ENCODE measurements around the gene MARCHF10. TPM values are rescaled to one million over a fixed set of nuclear protein-coding genes. Genes with fewer than 3 reads are reported as not detected.

Gene MARCHF10
- total and polyA plus RNA-seq, 9 of the 15 experiments (the other 6 are each of a cell fraction or from before 2014, with no cell fraction given), result not detected

- no peaks in the 10 kb centered on the region; the same call in 1 of the 2 replicates for H4K20me1 ChIP-seq (replicated peaks; ENCODE audit: control insufficient read depth, insufficient read depth, low read length)
- ChIA-PET POLR2A (no interaction called here), CTCF (ENCODE audit: low intra/inter-chr PET ratio) (no interaction called here)
- no peaks in the 10 kb centered on the region for H3K9me1 ChIP-seq (ENCODE audit: control insufficient read depth, insufficient read depth, low read length)
- no peak overlapping the region for H3K27ac ChIP-seq (ENCODE audit: extremely low read depth, low read depth, low read length)
- no TSS peak for BruUV-seq (replicated peaks)
- FAIRE-seq, result no peak
- in situ Hi-C loops (cut with MboI), result no loop called here
- H3K9me3 ChIP-seq (replicated peaks; ENCODE audit: control insufficient read depth, insufficient read depth, low read depth, low read length), result no peaks in the 10 kb centered on the region
- H3K4me1 ChIP-seq (replicated peaks in 1 of 2; ENCODE audit: control insufficient read depth in 2 of 2, insufficient read depth in 2 of 2, low read length in 2 of 2), result no peaks in the 10 kb centered on the region
- H2AFZ ChIP-seq (ENCODE audit: low read depth, low read length), result no peak overlapping the region
- 2% methylated on average over 11 of the region's 12 CpGs for WGBS (ENCODE audit: insufficient coverage, low coverage, missing lambda C conversion rate)
- intact Hi-C loops (cut with micrococcal nuclease), result no loop called here
- TF ChIP-seq HMGXB4 (CRISPR knock-in tag; IDR thresholded peaks at IDR 0.05) (no peak), ATF2 (CRISPR knock-in tag; IDR thresholded peaks at IDR 0.05) (no peak), NUFIP1 (IDR thresholded peaks at IDR 0.05; ENCODE audit: partially characterized antibody) (no peak), TAL1 (IDR thresholded peaks at IDR 0.05) (no peak), DDX20 (tag; IDR thresholded peaks at IDR 0.05; ENCODE audit: low read depth) (no peak), ASH1L (IDR thresholded peaks at IDR 0.05; ENCODE audit: borderline replicate concordance, low read depth, partially characterized antibody) (no peak), RAD21 (CRISPR knock-in tag; conservative IDR thresholded peaks at IDR 0.05 in 1 of 2, IDR thresholded peaks at IDR 0.05 in 1 of 2) (no peak), POLR3A (IDR thresholded peaks at IDR 0.05; ENCODE audit: borderline replicate concordance, extremely low read depth, insufficient read depth, insufficient read length) (no peak), BDP1 (IDR thresholded peaks at IDR 0.05; ENCODE audit: insufficient read depth, insufficient read length) (no peak), USF1 (CRISPR knock-in tag; IDR thresholded peaks at IDR 0.05) (no peak), ZNF584 (CRISPR knock-in tag; IDR thresholded peaks at IDR 0.05; ENCODE audit: low read depth) (no peak), ZNF143 (CRISPR knock-in tag; IDR thresholded peaks at IDR 0.05) (no peak), ZNF696 (CRISPR knock-in tag; conservative IDR thresholded peaks at IDR 0.05) (no peak)
- no peaks in the 10 kb centered on the region for H3K36me3 ChIP-seq (ENCODE audit: control insufficient read depth, insufficient read depth, low read length)
- ATAC-seq, result no peak
- H3K27me3 ChIP-seq (ENCODE audit: control insufficient read depth in 2 of 2, insufficient read depth in 2 of 2, low read length in 2 of 2), result peaks cover 23 to 40% of the 10 kb centered on the region in 2 experiments; a peak in 4 of 5 replicates
- no peak overlapping the region for H3K9ac ChIP-seq (ENCODE audit: insufficient read depth in 1 of 2, low read depth in 2 of 2, low read length in 2 of 2)
- no peak overlapping the region for H3K4me2 ChIP-seq (ENCODE audit: insufficient read depth, low read length)
- DNase-seq (ENCODE audit: extremely low read depth in 1 of 4, low spot score in 3 of 4), result no peak
- no peak overlapping the region for H3K4me3 ChIP-seq
- no peaks in the 10 kb centered on the region for H3K79me2 ChIP-seq (ENCODE audit: control insufficient read depth, insufficient read depth, low read length)
Observed at GRCh38 chr17:62819511-62820221, 11.6 kb upstream of the MARCHF10 start.

Measured in K562 (cell line).